HG03097 (cell line): ENCODE data around the gene GAB2.
"Not testable (repeated sequence)": the region's sequence is repeated elsewhere in the genome, so short reads cannot be mapped to it uniquely, and the experiment has no call there.

Source experiments
- ATAC-seq: cut with Tn5 transposase; IDR thresholded peaks from one replicate; pipeline ENCODE4 v1.9.1; 2021; ENCODE audit not compliant: unreplicated experiment, low FRiP score

Gene GAB2

GRCh38 chr11:78371221-78371891 is 46.3 kb downstream of the GAB2 start:
- ATAC-seq = no peak

- ATAC-seq = no peak
These were observed 47.0 kb downstream of the GAB2 start for GRCh38 chr11:78370406-78371172.

- ATAC-seq = no peak
These were observed 52.2 kb downstream of the GAB2 start for GRCh38 chr11:78365381-78365792.

DNA sequence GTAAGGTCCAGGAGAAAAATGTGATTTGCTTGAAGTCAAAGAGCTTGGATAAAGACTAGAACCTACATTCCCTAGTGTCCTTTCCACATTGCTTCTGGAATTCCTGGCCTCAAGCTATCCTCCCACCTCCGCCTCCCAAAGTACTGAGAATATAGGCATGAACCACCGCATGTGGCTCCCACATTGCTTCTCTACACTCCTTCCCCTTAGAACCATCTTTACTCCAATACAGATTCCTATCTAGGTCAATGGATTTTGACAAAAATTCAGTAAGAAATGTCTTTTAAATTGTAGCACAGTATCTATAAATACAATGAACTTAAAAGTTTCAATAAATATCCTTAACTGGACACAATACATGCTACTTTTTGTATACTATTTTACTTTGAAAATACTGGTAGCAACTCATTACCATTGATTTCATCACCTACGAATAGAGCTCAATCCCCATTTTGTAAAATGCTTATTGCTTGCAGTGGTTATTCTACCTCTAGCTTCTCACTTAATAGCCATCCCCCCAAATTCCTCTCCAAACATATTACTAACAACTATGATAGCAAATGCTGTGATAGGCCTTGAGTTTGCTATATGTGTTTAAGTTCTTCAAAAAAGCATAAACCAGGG is 53.4 kb downstream of the GAB2 start:
- no peak for ATAC-seq

DNA sequence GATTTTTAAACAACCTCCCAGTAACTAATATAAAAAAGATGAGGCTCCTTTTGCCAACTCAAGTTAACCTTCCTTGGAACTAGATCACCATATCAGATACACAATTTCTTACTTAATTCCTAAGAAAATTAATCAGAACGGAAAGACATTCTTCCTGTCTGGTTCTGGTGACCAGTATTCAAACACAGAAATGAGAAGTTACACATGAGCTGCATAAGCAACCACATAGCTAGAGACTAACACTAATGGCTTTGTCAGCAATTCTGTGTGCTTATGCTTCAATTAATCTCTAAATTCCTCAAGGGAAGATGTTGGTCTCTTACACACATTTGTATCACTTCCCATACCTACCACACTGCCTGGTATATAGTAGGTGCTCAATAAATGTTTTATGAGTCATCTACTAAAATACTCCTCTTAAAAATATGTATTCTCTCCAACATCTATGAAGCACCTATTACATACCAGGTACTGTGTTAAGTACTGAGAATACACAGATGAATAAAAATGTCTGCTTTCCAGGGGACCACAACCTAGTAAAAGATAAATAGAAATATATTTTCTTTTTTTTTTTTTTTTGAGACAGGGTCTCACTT is 54.5 kb downstream of the GAB2 start:
- ATAC-seq = no peak

DNA sequence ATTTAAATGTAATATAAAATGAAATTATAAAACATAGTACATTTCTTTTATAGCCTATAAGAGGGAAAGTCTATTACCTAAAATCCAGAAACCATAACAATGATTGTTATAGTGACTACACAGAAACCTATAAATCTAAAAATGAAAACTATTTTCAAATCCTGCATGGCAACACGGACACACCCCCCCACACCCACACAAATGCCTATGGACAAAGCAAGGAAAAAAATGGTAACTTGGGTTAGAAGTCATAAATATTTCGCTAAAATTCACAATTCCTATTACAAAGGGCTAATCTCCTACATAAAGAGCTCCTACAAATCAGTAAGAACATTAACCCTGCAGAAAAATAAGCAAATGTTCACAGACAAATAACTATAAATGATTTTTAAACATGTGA is 56.4 kb downstream of the GAB2 start:
- no peak for ATAC-seq

- ATAC-seq = no peak
These were observed 57.7 kb downstream of the GAB2 start for GRCh38 chr11:78359921-78360320.

- ATAC-seq = not testable (repeated sequence)
These were observed 59.7 kb downstream of the GAB2 start for GRCh38 chr11:78357924-78358323.

- not testable (repeated sequence) for ATAC-seq
These were observed 60.2 kb downstream of the GAB2 start for GRCh38 chr11:78357425-78357824.

- not testable (repeated sequence) for ATAC-seq
These were observed 61.9 kb downstream of the GAB2 start for GRCh38 chr11:78355742-78356141.

- ATAC-seq = no peak
These were observed 62.3 kb downstream of the GAB2 start for GRCh38 chr11:78355309-78355705.

- no peak for ATAC-seq
These were observed 63.0 kb downstream of the GAB2 start for GRCh38 chr11:78354408-78355308.

DNA sequence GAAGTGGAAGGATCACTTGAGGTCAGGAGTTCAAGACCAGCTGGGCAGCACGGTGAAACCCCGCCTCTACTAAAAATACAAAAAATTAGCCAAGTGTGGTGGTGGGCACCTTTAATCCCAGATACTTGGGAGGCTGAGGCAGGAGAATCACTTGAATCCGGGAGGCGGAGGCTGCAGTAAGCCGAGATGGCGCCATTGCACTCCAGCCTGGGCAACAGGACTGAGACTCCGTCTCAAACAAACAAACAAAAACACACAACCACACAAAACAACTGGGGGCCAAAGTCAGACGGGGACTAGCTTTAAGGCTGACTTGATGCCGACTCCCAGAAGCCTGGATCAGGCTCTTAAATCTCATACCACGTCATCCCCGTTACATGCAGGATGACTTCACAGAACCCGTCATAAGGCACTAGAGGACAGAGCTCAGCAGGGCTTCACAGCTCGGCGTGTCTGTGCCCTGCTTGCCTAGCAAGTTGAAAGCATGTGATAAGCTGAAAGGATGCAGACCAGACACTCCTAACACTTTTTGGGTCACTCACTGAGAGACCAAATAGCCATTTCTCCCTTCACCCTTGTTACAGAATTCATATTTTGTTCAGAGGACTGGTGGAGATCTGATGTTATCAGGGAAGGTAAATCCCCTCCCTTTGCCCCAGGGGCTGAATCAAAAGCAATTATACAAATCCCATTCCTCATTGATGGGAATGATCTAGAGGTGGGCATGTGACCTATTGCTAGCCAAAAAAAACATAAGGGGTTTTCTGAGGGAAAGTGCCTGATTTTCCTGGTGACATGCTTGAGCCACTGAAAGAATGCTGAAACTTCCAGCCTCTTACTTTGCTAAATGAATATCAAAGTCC is 65.4 kb downstream of the GAB2 start:
- ATAC-seq = no peak

DNA sequence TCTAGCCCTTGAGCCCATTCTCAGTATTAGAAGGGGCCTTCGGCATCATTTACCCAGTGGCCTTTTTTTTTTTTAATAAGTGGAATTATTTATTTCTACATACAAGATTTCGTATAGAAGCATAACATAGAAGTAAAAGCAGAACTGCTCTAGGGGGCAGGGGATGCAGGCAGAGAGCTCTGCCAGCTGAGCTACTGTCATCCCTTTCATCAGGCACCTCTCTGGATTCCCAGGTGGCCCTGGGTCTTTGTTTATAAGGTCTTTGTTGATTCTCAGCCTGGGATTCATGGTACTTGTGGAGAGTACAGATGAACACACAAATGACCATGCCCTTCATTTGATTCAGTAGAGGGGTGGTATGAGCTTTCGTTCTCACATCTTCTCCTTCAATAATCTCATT is 66.4 kb downstream of the GAB2 start:
- ATAC-seq = no peak

DNA sequence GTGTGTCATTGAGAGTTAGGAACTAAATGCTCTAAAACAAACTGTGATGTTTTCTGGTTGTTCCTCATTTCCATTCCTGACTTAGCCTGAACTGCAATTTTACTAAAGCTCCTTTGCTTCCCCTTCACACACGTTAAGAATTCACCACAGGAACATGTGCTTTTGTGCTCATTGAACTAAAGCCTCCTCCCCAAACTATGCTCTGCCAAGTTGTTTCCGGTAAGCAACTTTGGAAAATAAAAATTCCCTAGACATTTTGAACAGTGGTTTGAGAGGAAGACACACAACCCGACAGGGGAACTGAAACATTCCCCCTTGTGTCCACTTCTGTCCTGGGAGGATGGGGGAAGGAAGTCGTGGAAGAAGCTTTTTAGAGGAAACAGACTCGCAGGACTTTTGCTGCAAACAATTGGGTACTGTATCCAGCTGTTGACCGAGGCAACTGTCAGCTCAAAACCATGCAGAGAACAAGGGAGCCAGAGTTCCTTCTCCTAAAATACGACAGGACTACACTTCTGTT is 66.9 kb downstream of the GAB2 start:
- no peak for ATAC-seq

DNA sequence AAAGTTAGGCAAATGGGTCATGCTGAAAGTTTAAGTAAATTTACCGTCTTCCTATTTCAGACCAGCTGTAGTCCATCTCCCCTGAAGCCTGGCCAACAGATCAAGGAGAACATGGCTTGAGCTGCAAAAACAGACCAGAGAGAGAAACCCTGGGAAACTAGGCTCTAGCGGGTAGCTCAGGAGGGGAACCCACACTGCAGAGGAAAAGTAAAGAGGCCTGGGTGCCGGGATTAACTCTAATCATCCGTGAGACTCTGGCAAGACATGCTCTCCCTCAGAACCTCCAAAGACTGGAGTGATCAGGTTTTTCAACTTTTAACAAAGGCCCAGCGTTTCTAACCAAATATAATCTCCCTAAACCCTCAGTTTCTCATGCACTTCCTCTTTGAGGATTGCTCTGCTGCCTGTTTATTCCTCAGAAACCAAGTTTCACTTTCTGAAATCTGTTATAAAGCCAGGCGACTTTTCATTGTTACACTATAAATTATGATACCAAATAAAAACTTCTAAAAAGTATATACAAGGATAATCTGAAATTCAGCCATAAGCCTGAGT is 67.5 kb downstream of the GAB2 start:
- ATAC-seq = no peak

GRCh38 chr11:78349624-78350023 is 68.0 kb downstream of the GAB2 start:
- ATAC-seq = no peak

GRCh38 chr11:78349114-78349513 is 68.5 kb downstream of the GAB2 start:
- ATAC-seq = no peak

GRCh38 chr11:78347956-78348355 is 69.7 kb downstream of the GAB2 start:
- no peak for ATAC-seq
